Measurements from ENCODE around the gene BCAS3.
"Not testable (repeated sequence)": the region's sequence is repeated elsewhere in the genome, so short reads cannot be mapped to it uniquely, and the experiment has no call there.

BCAS3 gene

GRCh38 chr17:61139219-61139618, 461.6 kb downstream of the BCAS3 start:
- DNase-seq = no peak

GRCh38 chr17:61140081-61140786, 462.6 kb downstream of the BCAS3 start:
- DNase-seq = no peak

GRCh38 chr17:61143026-61143425, 465.4 kb downstream of the BCAS3 start:
- no peak for DNase-seq

- no peak for DNase-seq
Measured at GRCh38 chr17:61144137-61144536, 466.5 kb downstream of the BCAS3 start.

- DNase-seq = peak; percentile 60
Measured at GRCh38 chr17:61144617-61145564, 467.2 kb downstream of the BCAS3 start.

- DNase-seq = not testable (repeated sequence)
Measured at GRCh38 chr17:61146833-61147232, 469.2 kb downstream of the BCAS3 start.

GRCh38 chr17:61149106-61149825, 471.6 kb downstream of the BCAS3 start:
- no peak for DNase-seq

GRCh38 chr17:61149862-61150362, 472.3 kb downstream of the BCAS3 start:
- DNase-seq = no peak

GRCh38 chr17:61150686-61151299, 473.1 kb downstream of the BCAS3 start:
- DNase-seq = no peak

GRCh38 chr17:61152898-61153297, 475.2 kb downstream of the BCAS3 start:
- no peak for DNase-seq

- no peak for DNase-seq
Measured at GRCh38 chr17:61155590-61156237, 478.1 kb downstream of the BCAS3 start.

GRCh38 chr17:61157246-61157886, 479.7 kb downstream of the BCAS3 start:
- DNase-seq = peak; percentile 62

- no peak for DNase-seq
Measured at GRCh38 chr17:61158376-61158775, 480.7 kb downstream of the BCAS3 start.

- no peak for DNase-seq
Measured at GRCh38 chr17:61159221-61159814, 481.7 kb downstream of the BCAS3 start.

GRCh38 chr17:61160204-61160603, 482.6 kb downstream of the BCAS3 start:
- no peak for DNase-seq

- DNase-seq = no peak
Measured at GRCh38 chr17:61160789-61161445, 483.3 kb downstream of the BCAS3 start.

- no peak for DNase-seq
Measured at GRCh38 chr17:61161615-61162134, 484.0 kb downstream of the BCAS3 start.

GRCh38 chr17:61164517-61164916, 486.9 kb downstream of the BCAS3 start:
- no peak for DNase-seq

- DNase-seq = no peak
Measured at GRCh38 chr17:61167075-61167474, 489.4 kb downstream of the BCAS3 start.

- no peak for DNase-seq
Measured at GRCh38 chr17:61168506-61168905, 490.9 kb downstream of the BCAS3 start.
